HG03565 (cell line): ENCODE results near the gene EIF4ENIF1.
"Not testable (repeated sequence)": the region's sequence is repeated elsewhere in the genome, so short reads cannot be mapped to it uniquely, and the experiment has no call there.

Source experiments
- ATAC-seq: cut with Tn5 transposase; IDR thresholded peaks from one replicate; pipeline ENCODE4 v1.9.1; 2021; ENCODE audit warnings: mild to moderate bottlenecking, moderate library complexity; ENCODE audit not compliant: unreplicated experiment

The EIF4ENIF1 gene

GRCh38 chr22:31446208-31446607 is 43.4 kb downstream of the EIF4ENIF1 start:
- no peak for ATAC-seq

- no peak for ATAC-seq
Observed at GRCh38 chr22:31445642-31446041, 44.0 kb downstream of the EIF4ENIF1 start.

- ATAC-seq = no peak
Observed at GRCh38 chr22:31443516-31443915, 46.1 kb downstream of the EIF4ENIF1 start.

- ATAC-seq = no peak
Observed at GRCh38 chr22:31442768-31443489, 46.7 kb downstream of the EIF4ENIF1 start.

GRCh38 chr22:31441652-31442051 is 48.0 kb downstream of the EIF4ENIF1 start:
- ATAC-seq = no peak

GRCh38 chr22:31440681-31441080 is 49.0 kb downstream of the EIF4ENIF1 start:
- ATAC-seq = no peak

- ATAC-seq = no peak
Observed at GRCh38 chr22:31439808-31440207, 49.8 kb downstream of the EIF4ENIF1 start.

GRCh38 chr22:31436132-31436531 is 53.5 kb downstream of the EIF4ENIF1 start:
- ATAC-seq = no peak

GRCh38 chr22:31431950-31432349 is 57.7 kb downstream of the EIF4ENIF1 start:
- ATAC-seq = no peak

GRCh38 chr22:31425331-31426050 is 64.2 kb downstream of the EIF4ENIF1 start:
- no peak for ATAC-seq

GRCh38 chr22:31402350-31402749 is 87.3 kb downstream of the EIF4ENIF1 start:
- not testable (repeated sequence) for ATAC-seq

GRCh38 chr22:31400023-31400397 is 89.6 kb downstream of the EIF4ENIF1 start:
- no peak for ATAC-seq

GRCh38 chr22:31399211-31400022 is 90.2 kb downstream of the EIF4ENIF1 start, which contains the start of gene DRG1:
Gene DRG1, plus strand, starts transcription at chr22:31399604. Its CDS starts 80 bp downstream, at chr22:31399684.
- ATAC-seq = peak; percentile 95

- no peak for ATAC-seq
Observed at GRCh38 chr22:31398231-31398630, 91.4 kb downstream of the EIF4ENIF1 start.

- no peak for ATAC-seq
Observed at GRCh38 chr22:31394326-31394725, 95.3 kb downstream of the EIF4ENIF1 start.

GRCh38 chr22:31393893-31394292 is 95.7 kb downstream of the EIF4ENIF1 start:
- ATAC-seq = no peak
